HepG2 (cell line): ENCODE measurements around the gene KLC3. TPM values are rescaled to one million over a fixed set of nuclear protein-coding genes. Genes with fewer than 3 reads are reported as not detected.

ENCODE experiments used
- ARID2 ChIP-seq: sonication (generic); formaldehyde crosslinking; IDR thresholded peaks from 2 replicates; pipeline ENCODE4 v1.8.1; 2022; ENCODE audit warnings: mild to moderate bottlenecking, missing genetic modification reagents, borderline replicate concordance
- CREB1 ChIP-seq, 2 experiments: fragments of 450-650 bp in 1 of 2; IDR thresholded peaks; 2 replicates each; pipeline ENCODE4 v1.6.1; 2016 to 2017; ENCODE audit warnings: control low read depth in 1 of 2, mild to moderate bottlenecking in 1 of 2, missing compliant biosample characterization in 1 of 2, missing genetic modification characterization in 1 of 2
- HMG20A ChIP-seq: IDR thresholded peaks from 2 replicates; pipeline ENCODE4 v1.6.1; 2016; ENCODE audit warnings: borderline replicate concordance
- RCOR2 ChIP-seq: IDR thresholded peaks from 2 replicates; pipeline ENCODE4 v1.6.1; 2016; ENCODE audit warnings: missing biosample characterization, missing genetic modification reagents
- SMARCC2 ChIP-seq: fragments of 450-650 bp; IDR thresholded peaks from 2 replicates; pipeline ENCODE4 v1.6.1; 2017; ENCODE audit warnings: antibody characterized with exemption, mild to moderate bottlenecking
- SMYD3 ChIP-seq: sonication (generic); formaldehyde crosslinking; IDR thresholded peaks from 2 replicates; pipeline ENCODE4 v1.8.1; 2023; ENCODE audit warnings: mild to moderate bottlenecking, missing genetic modification reagents
- ZIK1 ChIP-seq: sonication (generic); formaldehyde crosslinking; IDR thresholded peaks from 2 replicates; pipeline ENCODE4 v1.5.0; 2020; ENCODE audit warnings: mild to moderate bottlenecking, low read depth, missing genetic modification reagents, borderline replicate concordance
- ZNF430 ChIP-seq: sonication (generic); formaldehyde crosslinking; IDR thresholded peaks from 2 replicates; pipeline ENCODE4 v1.9.0; 2021; ENCODE audit warnings: mild to moderate bottlenecking, missing genetic modification reagents
- ZSCAN21 ChIP-seq: sonication (generic); formaldehyde crosslinking; IDR thresholded peaks from 2 replicates; pipeline ENCODE4 v1.8.0; 2022; ENCODE audit warnings: mild to moderate bottlenecking, missing genetic modification reagents, moderate library complexity, borderline replicate concordance
- polyA plus RNA-seq, 8 experiments: library from polyadenylated mRNA; depleted of rRNA in 3 of 8; stranded (reverse) in 7 of 8; unstranded in 1 of 8; fragments of >200 nt; fragmentation: Illumina TruSeq in 4 of 8; extraction: Trizol in 4 of 8; gene quantifications; 2 replicates each; pipeline versions ENCODE4 v1.2.1 to v1.2.3, GENCODE V29; 2011 to 2016; ENCODE audit warnings: low read depth in 4 of 8, missing spikeins in 1 of 8, mixed read lengths in 1 of 8; ENCODE audit not compliant: insufficient read depth in 1 of 8
- total RNA-seq, 5 experiments: library from RNA; depleted of rRNA; stranded (reverse); fragments of >200 nt; fragmentation: Illumina TruSeq; extraction: Trizol; gene quantifications; 2 replicates each; pipeline ENCODE4 v1.2.3, GENCODE V29; 2016; ENCODE audit warnings: low read depth in 1 of 5
- TF ChIP-seq, protein P1 (sequence below): sonication (generic); formaldehyde crosslinking; IDR thresholded peaks from 2 replicates; pipeline ENCODE4 v1.4.0; 2020; ENCODE audit warnings: low read depth, mild to moderate bottlenecking, missing genetic modification reagents
- TF ChIP-seq, protein P2 (sequence below): sonication (generic); formaldehyde crosslinking; IDR thresholded peaks from 2 replicates; pipeline ENCODE4 v1.4.0; 2020; ENCODE audit warnings: low read depth, missing genetic modification reagents
- TF ChIP-seq, protein P3 (sequence below): IDR thresholded peaks from 2 replicates; pipeline ENCODE4 v1.6.1; 2016; ENCODE audit warnings: missing compliant biosample characterization, missing genetic modification reagents, borderline replicate concordance

KLC3 gene
- total and polyA plus RNA-seq, 2 of the 13 experiments (the other 11 are each of a cell fraction or from before 2014, with no cell fraction given) = 0.13 TPM; not detected in 1

DNA sequence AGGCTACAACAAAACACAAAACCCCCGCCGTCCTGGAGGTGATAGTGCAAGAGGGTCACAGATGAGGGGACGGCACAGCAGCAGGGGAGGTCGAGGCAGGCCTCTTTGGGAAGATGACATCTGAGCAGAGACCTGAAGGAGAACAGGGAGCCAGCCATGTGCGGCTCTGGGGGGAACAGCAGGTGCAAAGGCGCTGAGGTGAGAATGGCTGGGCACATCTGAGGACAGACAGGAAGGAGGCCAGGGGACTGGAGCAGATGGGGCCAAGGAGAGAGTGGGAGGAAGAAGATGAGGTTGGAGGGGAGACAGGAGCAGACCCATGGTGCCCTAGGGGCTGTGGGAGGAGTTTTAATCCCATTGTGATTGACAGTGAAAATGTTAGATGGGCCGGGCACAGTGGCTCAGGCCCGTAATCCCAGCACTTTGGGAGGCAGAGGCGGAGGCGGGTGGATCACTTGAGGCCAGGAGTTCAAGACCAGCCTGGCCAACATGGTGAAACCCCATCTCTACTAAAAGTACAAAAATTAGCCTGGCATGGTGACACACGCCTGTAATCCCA is 16.1 kb upstream of the KLC3 start (continued):
- no peak for TF ChIP-seq RCOR2
- TF ChIP-seq CREB1 (IDR thresholded peaks at IDR 0.05) = no peak
- TF ChIP-seq CREB1 (CRISPR knock-in tag; IDR thresholded peaks at IDR 0.05) = no peak
- no peak for TF ChIP-seq ARID2 (CRISPR knock-in tag)
- TF ChIP-seq, protein P1, sequence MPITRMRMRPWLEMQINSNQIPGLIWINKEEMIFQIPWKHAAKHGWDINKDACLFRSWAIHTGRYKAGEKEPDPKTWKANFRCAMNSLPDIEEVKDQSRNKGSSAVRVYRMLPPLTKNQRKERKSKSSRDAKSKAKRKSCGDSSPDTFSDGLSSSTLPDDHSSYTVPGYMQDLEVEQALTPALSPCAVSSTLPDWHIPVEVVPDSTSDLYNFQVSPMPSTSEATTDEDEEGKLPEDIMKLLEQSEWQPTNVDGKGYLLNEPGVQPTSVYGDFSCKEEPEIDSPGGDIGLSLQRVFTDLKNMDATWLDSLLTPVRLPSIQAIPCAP = no peak
- TF ChIP-seq, protein P2, sequence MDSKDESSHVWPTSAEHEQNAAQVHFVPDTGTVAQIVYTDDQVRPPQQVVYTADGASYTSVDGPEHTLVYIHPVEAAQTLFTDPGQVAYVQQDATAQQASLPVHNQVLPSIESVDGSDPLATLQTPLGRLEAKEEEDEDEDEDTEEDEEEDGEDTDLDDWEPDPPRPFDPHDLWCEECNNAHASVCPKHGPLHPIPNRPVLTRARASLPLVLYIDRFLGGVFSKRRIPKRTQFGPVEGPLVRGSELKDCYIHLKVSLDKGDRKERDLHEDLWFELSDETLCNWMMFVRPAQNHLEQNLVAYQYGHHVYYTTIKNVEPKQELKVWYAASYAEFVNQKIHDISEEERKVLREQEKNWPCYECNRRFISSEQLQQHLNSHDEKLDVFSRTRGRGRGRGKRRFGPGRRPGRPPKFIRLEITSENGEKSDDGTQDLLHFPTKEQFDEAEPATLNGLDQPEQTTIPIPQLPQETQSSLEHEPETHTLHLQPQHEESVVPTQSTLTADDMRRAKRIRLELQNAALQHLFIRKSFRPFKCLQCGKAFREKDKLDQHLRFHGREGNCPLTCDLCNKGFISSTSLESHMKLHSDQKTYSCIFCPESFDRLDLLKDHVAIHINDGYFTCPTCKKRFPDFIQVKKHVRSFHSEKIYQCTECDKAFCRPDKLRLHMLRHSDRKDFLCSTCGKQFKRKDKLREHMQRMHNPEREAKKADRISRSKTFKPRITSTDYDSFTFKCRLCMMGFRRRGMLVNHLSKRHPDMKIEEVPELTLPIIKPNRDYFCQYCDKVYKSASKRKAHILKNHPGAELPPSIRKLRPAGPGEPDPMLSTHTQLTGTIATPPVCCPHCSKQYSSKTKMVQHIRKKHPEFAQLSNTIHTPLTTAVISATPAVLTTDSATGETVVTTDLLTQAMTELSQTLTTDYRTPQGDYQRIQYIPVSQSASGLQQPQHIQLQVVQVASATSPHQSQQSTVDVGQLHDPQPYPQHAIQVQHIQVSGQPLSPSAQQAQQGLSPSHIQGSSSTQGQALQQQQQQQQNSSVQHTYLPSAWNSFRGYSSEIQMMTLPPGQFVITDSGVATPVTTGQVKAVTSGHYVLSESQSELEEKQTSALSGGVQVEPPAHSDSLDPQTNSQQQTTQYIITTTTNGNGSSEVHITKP = no peak
- TF ChIP-seq SMYD3 = no peak
- TF ChIP-seq HMG20A (CRISPR knock-in tag) = no peak
- TF ChIP-seq ZSCAN21 (CRISPR knock-in tag) = no peak
- TF ChIP-seq, protein P3, sequence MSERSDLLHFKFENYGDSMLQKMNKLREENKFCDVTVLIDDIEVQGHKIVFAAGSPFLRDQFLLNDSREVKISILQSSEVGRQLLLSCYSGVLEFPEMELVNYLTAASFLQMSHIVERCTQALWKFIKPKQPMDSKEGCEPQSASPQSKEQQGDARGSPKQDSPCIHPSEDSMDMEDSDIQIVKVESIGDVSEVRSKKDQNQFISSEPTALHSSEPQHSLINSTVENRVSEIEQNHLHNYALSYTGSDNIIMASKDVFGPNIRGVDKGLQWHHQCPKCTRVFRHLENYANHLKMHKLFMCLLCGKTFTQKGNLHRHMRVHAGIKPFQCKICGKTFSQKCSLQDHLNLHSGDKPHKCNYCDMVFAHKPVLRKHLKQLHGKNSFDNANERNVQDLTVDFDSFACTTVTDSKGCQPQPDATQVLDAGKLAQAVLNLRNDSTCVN = no peak
- TF ChIP-seq SMARCC2 = no peak
- no peak for TF ChIP-seq ZIK1
- TF ChIP-seq ZNF430 (CRISPR knock-in tag) = no peak
